ENCODE results near the gene MTRF1.
A peak's percentile ranks its signal among the peaks of the same experiment; 100 is the strongest.

The MTRF1 gene

DNA sequence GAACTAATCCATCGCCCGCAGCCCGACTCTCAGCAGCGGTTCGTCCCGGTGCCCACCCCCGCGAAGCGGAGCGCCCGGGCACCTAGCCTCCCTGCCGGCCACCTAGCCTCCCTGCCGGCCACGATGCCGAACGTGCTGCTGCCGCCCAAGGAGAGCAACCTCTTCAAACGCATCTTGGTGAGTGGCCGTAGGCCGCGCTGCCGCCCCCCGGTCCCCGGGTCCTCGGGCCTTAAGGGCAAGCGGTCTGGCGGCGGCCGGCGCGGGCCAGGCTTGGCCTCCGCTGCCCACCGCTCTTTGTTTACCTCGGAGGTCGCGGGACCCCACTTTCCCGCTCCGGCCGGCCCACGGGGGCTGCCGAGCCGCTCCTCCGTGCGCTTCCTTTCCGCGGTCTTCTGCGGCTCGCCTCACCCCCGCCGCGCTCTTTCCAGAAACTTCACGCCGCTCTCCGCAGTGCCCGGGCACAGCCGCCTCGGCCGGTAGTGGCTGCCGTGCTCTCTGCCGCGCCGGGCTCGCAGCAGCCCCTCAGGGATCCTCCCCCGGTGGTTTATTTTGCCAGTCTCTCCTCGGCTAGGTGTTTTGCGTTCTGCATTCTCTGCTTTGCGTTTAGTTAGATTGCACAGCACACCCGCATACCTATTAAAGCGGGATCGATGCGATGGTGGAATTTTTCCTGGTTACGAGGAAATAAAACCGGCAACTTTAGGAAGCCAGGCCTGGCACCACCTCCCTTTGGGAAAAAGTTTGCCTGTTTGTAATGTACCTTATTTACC lies 48.2 kb upstream of the MTRF1 start:
- TF ChIP-seq, protein P1, sequence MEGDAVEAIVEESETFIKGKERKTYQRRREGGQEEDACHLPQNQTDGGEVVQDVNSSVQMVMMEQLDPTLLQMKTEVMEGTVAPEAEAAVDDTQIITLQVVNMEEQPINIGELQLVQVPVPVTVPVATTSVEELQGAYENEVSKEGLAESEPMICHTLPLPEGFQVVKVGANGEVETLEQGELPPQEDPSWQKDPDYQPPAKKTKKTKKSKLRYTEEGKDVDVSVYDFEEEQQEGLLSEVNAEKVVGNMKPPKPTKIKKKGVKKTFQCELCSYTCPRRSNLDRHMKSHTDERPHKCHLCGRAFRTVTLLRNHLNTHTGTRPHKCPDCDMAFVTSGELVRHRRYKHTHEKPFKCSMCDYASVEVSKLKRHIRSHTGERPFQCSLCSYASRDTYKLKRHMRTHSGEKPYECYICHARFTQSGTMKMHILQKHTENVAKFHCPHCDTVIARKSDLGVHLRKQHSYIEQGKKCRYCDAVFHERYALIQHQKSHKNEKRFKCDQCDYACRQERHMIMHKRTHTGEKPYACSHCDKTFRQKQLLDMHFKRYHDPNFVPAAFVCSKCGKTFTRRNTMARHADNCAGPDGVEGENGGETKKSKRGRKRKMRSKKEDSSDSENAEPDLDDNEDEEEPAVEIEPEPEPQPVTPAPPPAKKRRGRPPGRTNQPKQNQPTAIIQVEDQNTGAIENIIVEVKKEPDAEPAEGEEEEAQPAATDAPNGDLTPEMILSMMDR (IDR thresholded peaks at IDR 0.05; ENCODE audit: borderline replicate concordance, extremely low read depth, low read length, poor library complexity, severe bottlenecking) = peak; percentile 2
- TF ChIP-seq EZH2 (IDR thresholded peaks at IDR 0.05; ENCODE audit: borderline replicate concordance, low read depth, low read length, severe bottlenecking) = no peak
- H4K20me1 ChIP-seq (ENCODE audit: insufficient read depth, low read length) = peaks cover 37% of the 10 kb centered on the region
- H3K36me3 ChIP-seq (ENCODE audit: insufficient read depth, low read length) = peaks cover 1% of the 10 kb centered on the region
- H3K4me2 ChIP-seq (ENCODE audit: insufficient read depth, low read length) = peak overlapping the region; percentile 97
- H3K27ac ChIP-seq (ENCODE audit: low read length) = peak overlapping the region; percentile 74
- peak overlapping the region; percentile 80 for H2AFZ ChIP-seq (ENCODE audit: low read depth, low read length)
- DNase-seq (peak; percentile 61), ATAC-seq (ENCODE audit: insufficient read depth, low read depth) (peak; percentile 70)
- H3K27me3 ChIP-seq (ENCODE audit: insufficient read depth, low read length, poor library complexity) = no peaks in the 10 kb centered on the region
- peaks cover 45% of the 10 kb centered on the region for H3K4me1 ChIP-seq (ENCODE audit: insufficient read depth, low read length)
- no peaks in the 10 kb centered on the region for H3K9me3 ChIP-seq (ENCODE audit: insufficient read depth, low read length, severe bottlenecking)
- H3K9ac ChIP-seq (ENCODE audit: low read depth, low read length) = peak overlapping the region; percentile 91
- H3K79me2 ChIP-seq (ENCODE audit: insufficient read depth, low read length) = peaks cover 55% of the 10 kb centered on the region
- peak overlapping the region; percentile 78 to 89 for H3K4me3 ChIP-seq (ENCODE audit: low read depth in 1 of 2, low read length in 2 of 2)

GRCh38 chr13:41310963-41311405 lies 47.6 kb upstream of the MTRF1 start, which contains the start of gene NAA16:
TSS of gene NAA16 (plus strand) at chr13:41311267. CDS start at chr13:41311529, 262 bp downstream.
- Histone ChIP-seq H3K27ac (ENCODE audit: low read length) (peak within 1 kb of the TSS; percentile 74), H3K36me3 (ENCODE audit: insufficient read depth, low read length) (no peaks in the 10 kb centered on the region; the same call in 1 of the 2 replicates), H3K9me3 (ENCODE audit: insufficient read depth, low read length, severe bottlenecking) (no peaks in the 10 kb centered on the region), H3K4me3 (ENCODE audit: low read depth in 1 of 2, low read length in 2 of 2) (peak within 1 kb of the TSS; percentile 78 to 89), H4K20me1 (ENCODE audit: insufficient read depth, low read length) (peaks cover 34% of the 10 kb centered on the region), H3K27me3 (ENCODE audit: insufficient read depth, low read length, poor library complexity) (no peaks in the 10 kb centered on the region), H3K4me2 (ENCODE audit: insufficient read depth, low read length) (peak within 1 kb of the TSS; percentile 97), H3K4me1 (ENCODE audit: insufficient read depth, low read length) (peaks cover 43% of the 10 kb centered on the region), H2AFZ (ENCODE audit: low read depth, low read length) (peak within 1 kb of the TSS; percentile 80), H3K9ac (ENCODE audit: low read depth, low read length) (peak within 1 kb of the TSS; percentile 91), H3K79me2 (ENCODE audit: insufficient read depth, low read length) (peaks cover 49% of the 10 kb centered on the region)
- peak; percentile 95 for DNase-seq
- no peak for TF ChIP-seq EZH2 (IDR thresholded peaks at IDR 0.05; ENCODE audit: borderline replicate concordance, low read depth, low read length, severe bottlenecking)
- TF ChIP-seq, protein P1 (IDR thresholded peaks at IDR 0.05; ENCODE audit: borderline replicate concordance, extremely low read depth, low read length, poor library complexity, severe bottlenecking) = no peak
- peak; percentile 84 for ATAC-seq (ENCODE audit: insufficient read depth, low read depth)

DNA sequence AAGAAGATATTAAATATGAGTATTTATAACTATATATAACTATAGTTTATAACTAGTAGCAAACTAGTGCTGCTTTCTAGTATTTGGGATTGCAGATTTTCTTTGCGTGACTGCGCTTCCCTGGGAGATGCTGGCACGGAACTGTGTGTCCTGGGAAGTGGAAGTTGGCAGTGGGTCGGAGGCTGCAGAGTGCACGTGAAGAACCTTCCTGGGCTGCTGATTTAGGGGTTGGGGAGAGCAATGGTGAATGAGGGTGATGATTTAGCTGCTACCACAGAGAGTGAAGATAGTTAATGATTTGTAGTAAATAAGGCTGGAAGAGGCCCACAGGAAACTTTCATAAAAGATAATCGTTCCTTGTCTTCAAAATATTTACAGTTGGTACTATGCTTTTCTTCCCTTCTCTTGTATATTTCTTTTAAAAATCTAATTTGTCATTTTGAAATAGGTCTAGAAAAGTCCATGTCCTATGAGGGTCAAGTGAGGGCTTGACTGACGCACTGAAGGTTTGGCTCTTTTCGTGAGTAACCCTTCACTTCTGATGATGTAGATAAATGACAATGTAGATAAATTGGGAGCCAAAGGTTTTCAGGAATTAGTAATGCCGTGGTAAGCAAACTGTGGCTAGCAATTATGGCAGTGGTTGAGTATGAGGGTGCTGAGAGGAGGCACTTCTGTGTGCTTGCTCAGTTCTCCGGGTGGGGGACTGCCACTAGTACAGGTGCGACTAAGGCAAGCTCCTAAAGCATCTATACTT lies 44.7 kb upstream of the MTRF1 start:
- DNase-seq (no peak), ATAC-seq (ENCODE audit: insufficient read depth, low read depth) (no peak)
- Histone ChIP-seq H3K27ac (ENCODE audit: low read length) (no peak overlapping the region), H3K36me3 (ENCODE audit: insufficient read depth, low read length) (no peaks in the 10 kb centered on the region; the same call in 1 of the 2 replicates), H4K20me1 (ENCODE audit: insufficient read depth, low read length) (peaks cover 8% of the 10 kb centered on the region), H3K9me3 (ENCODE audit: insufficient read depth, low read length, severe bottlenecking) (no peaks in the 10 kb centered on the region), H3K27me3 (ENCODE audit: insufficient read depth, low read length, poor library complexity) (no peaks in the 10 kb centered on the region), H3K9ac (ENCODE audit: low read depth, low read length) (no peak overlapping the region), H3K4me2 (ENCODE audit: insufficient read depth, low read length) (no peak overlapping the region), H3K4me3 (ENCODE audit: low read depth in 1 of 2, low read length in 2 of 2) (no peak overlapping the region), H3K79me2 (ENCODE audit: insufficient read depth, low read length) (peaks cover 20% of the 10 kb centered on the region), H3K4me1 (ENCODE audit: insufficient read depth, low read length) (peaks cover 19% of the 10 kb centered on the region), H2AFZ (ENCODE audit: low read depth, low read length) (no peak overlapping the region)
- no peak for TF ChIP-seq EZH2 (IDR thresholded peaks at IDR 0.05; ENCODE audit: borderline replicate concordance, low read depth, low read length, severe bottlenecking)
- TF ChIP-seq, protein P1 (IDR thresholded peaks at IDR 0.05; ENCODE audit: borderline replicate concordance, extremely low read depth, low read length, poor library complexity, severe bottlenecking) = no peak
